Right cardiac atrium (tissue), 5 donors: ENCODE measurements around the gene CAP2. TPM values are rescaled to one million over a fixed set of nuclear protein-coding genes. Genes with fewer than 3 reads are reported as not detected.
"Not testable (repeated sequence)": the region's sequence is repeated elsewhere in the genome, so short reads cannot be mapped to it uniquely, and the experiment has no call there.

Experiments
- ATAC-seq, 2 donors: fragments of 200-7000 bp; cut with Tn5 transposase; one replicate each; pipeline versions ENCODE4 v1.8.0 to v1.9.1; 2020; ENCODE audit warnings: moderate library complexity in 2 of 2, mild to moderate bottlenecking in 1 of 2
- DNase-seq, 3 donors: peaks; one replicate each; pipeline ENCODE4 v3.0.0-alpha.2; 2020
- H3K27ac ChIP-seq: one replicate; pipeline ENCODE4 v1.5.1; 2013; ENCODE audit warnings: mild to moderate bottlenecking, low read length, control low read depth, moderate library complexity
- H3K27me3 ChIP-seq: one replicate; pipeline ENCODE4 v1.6.1; 2013; ENCODE audit not compliant: control insufficient read depth, insufficient read depth
- H3K4me1 ChIP-seq: one replicate; pipeline ENCODE4 v1.6.1; 2013; ENCODE audit warnings: low read length; ENCODE audit not compliant: control insufficient read depth, insufficient read depth
- H3K4me3 ChIP-seq: one replicate; pipeline ENCODE4 v1.5.1; 2013; ENCODE audit warnings: low read length, control low read depth
- H3K9me3 ChIP-seq: one replicate; pipeline ENCODE4 v1.6.1; 2013; ENCODE audit warnings: low read length; ENCODE audit not compliant: control insufficient read depth
- WGBS: extraction: QIAGEN DNeasy Blood & Tissue Kit; methylation state at CpG from one replicate; pipeline ENCODE4 v1.1.7; 2013; 5-methylcytosine and 5-hydroxymethylcytosine counted together
- intact Hi-C, 4 donors: fragments of 100-400 bp; cut with DNase I; formaldehyde crosslinking; loops; one replicate each; pipeline versions ENCODE4 v1.11.0 to v1.14.0; 2022 to 2023
- polyA plus RNA-seq: library from polyadenylated mRNA; stranded (reverse); fragments of 200-250 nt; gene quantifications from one replicate; pipeline ENCODE4 v1.2.3, GENCODE V29; 2013
- total RNA-seq, 4 donors: library from RNA; stranded (reverse); fragmentation: NEBNext Ultra II Directional; extraction: Animal tissue kit (Norgen Biotek cat#: 25700); gene quantifications; one replicate each; pipeline ENCODE4 v1.2.1, GENCODE V29; 2021
- donor health status: healthy with polysubstance abuse.
- donor health status: DM: no; HTN: yes; CAD: no.
- donor health status: DM: no; HTN: no; CAD: no.
- donor health status: DM: no; HTN: yes; CAD: no; lungs with severe emphysema.
- donor health status: DM: yes; HTN: yes; CAD: no.

The CAP2 gene
- total and polyA plus RNA-seq, 5 donors = 66.1 to 127 (median 100) TPM

DNA sequence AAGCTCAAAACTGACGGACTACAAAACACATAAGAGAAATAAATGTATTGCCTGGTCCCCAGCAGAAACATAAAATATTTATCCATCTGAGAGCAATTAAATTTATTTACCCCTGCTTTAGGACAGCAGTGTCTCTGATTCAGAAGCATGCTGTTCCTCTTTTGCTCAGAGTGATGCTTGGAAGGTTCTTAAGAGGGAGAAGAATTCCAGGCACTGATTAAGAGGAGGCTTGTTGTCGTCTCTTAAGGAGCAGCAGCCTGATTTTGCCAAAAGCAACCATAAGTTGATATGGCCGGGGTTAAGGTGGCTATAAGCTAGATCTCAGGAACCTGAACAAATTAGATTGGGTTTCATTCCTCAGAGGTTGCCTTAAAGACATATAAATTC lies 25.8 kb downstream of the CAP2 start:
- no peak for DNase-seq
- intact Hi-C loops = no loop called here
- Histone ChIP-seq H3K27me3 (no peaks in the 10 kb centered on the region), H3K4me1 (peaks cover 2% of the 10 kb centered on the region), H3K27ac (no peak overlapping the region), H3K4me3 (no peak overlapping the region), H3K9me3 (no peaks in the 10 kb centered on the region)
- ATAC-seq = no peak
- WGBS = 34% methylated on average over 3 of the region's 3 CpGs

DNA sequence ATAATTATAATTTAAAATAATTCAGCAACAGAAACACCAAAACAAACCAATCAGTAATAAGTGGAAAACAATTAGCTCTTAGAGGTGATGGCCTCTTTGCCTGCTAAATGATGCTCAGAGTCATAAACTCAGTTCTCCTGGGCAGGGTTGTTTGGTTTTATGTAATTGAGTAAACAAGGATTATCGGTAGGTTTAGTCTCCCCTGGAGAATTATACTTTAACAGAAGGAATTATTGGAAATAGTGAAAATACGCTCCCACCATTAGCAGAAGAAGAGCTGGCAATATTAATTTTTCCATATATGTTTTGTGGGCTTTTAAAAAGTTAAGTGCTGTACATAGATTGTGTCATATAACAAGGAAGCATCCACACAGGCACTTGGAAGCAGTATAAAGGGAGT lies 27.0 kb downstream of the CAP2 start:
- H3K9me3 ChIP-seq = no peaks in the 10 kb centered on the region
- WGBS = 91% methylated on average over 2 of the region's 2 CpGs
- H3K27me3 ChIP-seq = no peaks in the 10 kb centered on the region
- intact Hi-C loops = no loop called here
- H3K4me3 ChIP-seq = no peak overlapping the region
- H3K27ac ChIP-seq = no peak overlapping the region
- ATAC-seq = no peak
- DNase-seq = no peak
- peaks cover 2% of the 10 kb centered on the region for H3K4me1 ChIP-seq

- H3K27me3 ChIP-seq = no peaks in the 10 kb centered on the region
- WGBS = 87% methylated on average over 7 of the region's 7 CpGs
- ATAC-seq (no peak), DNase-seq (no peak)
- H3K9me3 ChIP-seq = no peaks in the 10 kb centered on the region
- intact Hi-C loops = no loop called here
- no peak overlapping the region for H3K4me3 ChIP-seq
- H3K4me1 ChIP-seq = peaks cover 2% of the 10 kb centered on the region
- no peak overlapping the region for H3K27ac ChIP-seq
Observed at GRCh38 chr6:17421406-17421805, 28.0 kb downstream of the CAP2 start.

DNA sequence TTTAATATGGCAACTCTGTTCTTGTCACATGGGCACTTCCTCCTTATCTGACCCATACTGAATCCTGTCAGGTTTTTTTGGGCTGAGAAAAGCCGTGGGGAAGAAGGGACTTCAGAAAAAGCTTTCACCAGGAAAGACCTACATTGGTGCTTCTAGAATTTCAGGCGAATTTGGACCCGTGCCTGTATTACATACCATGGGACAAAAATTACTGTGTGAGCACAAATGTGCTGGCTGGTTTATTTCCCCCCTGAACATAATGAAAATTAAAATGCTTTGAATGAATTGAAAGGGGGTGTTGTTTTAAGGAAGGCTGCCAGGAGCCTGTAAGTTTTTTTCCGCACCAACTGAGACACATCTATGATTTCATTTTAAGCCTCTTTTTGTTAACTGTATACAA lies 29.6 kb downstream of the CAP2 start:
- no peaks in the 10 kb centered on the region for H3K27me3 ChIP-seq
- H3K27ac ChIP-seq = no peak overlapping the region
- 47% methylated on average over 4 of the region's 4 CpGs for WGBS
- DNase-seq (no peak), ATAC-seq (no peak)
- intact Hi-C loops = no loop called here
- peaks cover 2% of the 10 kb centered on the region for H3K4me1 ChIP-seq
- no peak overlapping the region for H3K4me3 ChIP-seq
- H3K9me3 ChIP-seq = no peaks in the 10 kb centered on the region

GRCh38 chr6:17427062-17427461 lies 33.7 kb downstream of the CAP2 start:
- ATAC-seq (no peak), DNase-seq (no peak)
- Histone ChIP-seq H3K9me3 (no peaks in the 10 kb centered on the region), H3K27me3 (no peaks in the 10 kb centered on the region), H3K4me1 (no peaks in the 10 kb centered on the region), H3K27ac (no peak overlapping the region), H3K4me3 (no peak overlapping the region)
- WGBS = 92% methylated on average over 6 of the region's 6 CpGs
- intact Hi-C loops = no loop called here

DNA sequence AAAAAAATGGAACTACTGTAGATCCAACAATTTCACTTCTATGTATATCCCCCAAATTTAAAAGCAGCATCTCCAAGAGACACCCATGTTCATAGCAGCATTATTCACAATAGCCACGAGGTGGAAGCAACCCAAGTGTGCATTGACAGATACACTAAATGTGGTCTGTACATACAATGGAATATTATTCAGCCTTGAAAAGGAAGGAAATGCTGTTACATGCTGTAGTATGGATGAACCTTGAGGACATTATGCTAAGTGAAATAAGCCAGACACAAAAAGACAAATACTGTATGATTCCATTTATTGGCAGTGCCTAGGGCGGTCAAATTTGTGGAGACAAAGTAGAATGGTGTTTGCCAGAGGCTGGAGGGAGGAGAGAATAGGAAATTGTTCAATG lies 34.2 kb downstream of the CAP2 start:
- Histone ChIP-seq H3K9me3 (no peaks in the 10 kb centered on the region), H3K27ac (no peak overlapping the region), H3K4me3 (no peak overlapping the region), H3K4me1 (no peaks in the 10 kb centered on the region), H3K27me3 (no peaks in the 10 kb centered on the region)
- intact Hi-C loops = no loop called here
- WGBS = 91% methylated on average over 2 of the region's 2 CpGs
- DNase-seq = no peak
- no peak for ATAC-seq

- H3K27me3 ChIP-seq, ATAC-seq, H3K9me3 ChIP-seq, H3K4me1 ChIP-seq, intact Hi-C loops, H3K4me3 ChIP-seq, H3K27ac ChIP-seq, DNase-seq: not testable (repeated sequence)
- 63% methylated on average over 3 of the region's 5 CpGs for WGBS
Observed at GRCh38 chr6:17428595-17429120, 35.3 kb downstream of the CAP2 start.

DNA sequence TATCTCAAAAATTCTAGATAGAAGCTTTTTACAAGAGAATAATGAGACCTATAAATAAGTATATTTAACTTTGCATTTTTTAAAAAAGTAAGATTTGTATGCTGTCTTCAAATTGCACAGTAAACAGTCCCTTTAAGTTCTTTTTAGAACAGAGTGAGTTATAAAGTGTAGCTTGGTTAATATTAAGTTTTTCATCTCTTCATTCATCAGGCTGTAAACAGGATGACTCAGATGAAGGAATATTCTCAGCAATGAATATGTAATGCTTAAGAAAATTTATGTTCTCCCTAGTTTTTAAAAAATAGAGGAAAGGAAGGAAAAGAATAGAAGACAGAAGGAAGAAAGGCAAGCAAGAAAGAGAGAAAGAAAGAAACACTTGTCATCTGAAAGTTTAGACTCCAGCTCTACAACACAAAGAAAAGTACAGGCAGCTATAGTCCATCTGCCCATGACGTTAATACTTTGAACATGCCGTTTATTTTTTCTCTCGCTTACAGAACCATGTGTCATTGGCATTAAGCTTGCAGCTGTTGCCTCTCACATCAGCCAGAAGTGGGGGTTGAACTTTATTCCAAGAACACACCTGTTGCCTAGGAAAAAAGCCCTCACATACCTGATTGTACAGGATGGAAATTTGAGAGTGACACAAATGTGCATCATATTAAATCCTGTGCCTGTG lies 36.1 kb downstream of the CAP2 start:
- 33% methylated on average over 3 of the region's 3 CpGs for WGBS
- no peaks in the 10 kb centered on the region for H3K9me3 ChIP-seq
- DNase-seq (no peak), ATAC-seq (no peak)
- intact Hi-C loops = no loop called here
- no peaks in the 10 kb centered on the region for H3K27me3 ChIP-seq
- no peak overlapping the region for H3K27ac ChIP-seq
- no peaks in the 10 kb centered on the region for H3K4me1 ChIP-seq
- H3K4me3 ChIP-seq = no peak overlapping the region

DNA sequence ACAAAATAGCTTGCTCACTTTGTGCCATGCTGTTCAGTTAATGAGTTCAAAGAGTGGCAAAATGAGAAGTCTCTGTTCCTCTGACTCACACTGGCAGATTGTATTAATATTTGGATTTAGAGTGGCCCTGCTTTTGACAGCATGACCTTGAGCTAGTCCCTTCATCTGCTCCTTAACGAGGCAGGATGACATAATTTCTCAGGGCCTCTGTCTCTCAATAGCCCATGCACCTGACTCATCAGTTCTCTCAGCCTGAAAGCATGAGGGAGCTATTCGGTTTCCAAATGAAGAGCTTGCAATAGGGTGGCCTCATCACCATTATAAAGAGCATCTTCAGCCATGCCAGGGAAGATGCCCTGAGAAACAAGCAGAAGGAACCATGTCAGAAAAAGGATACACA lies 38.2 kb downstream of the CAP2 start:
- Histone ChIP-seq H3K27me3 (no peaks in the 10 kb centered on the region), H3K9me3 (no peaks in the 10 kb centered on the region), H3K4me1 (no peaks in the 10 kb centered on the region), H3K4me3 (no peak overlapping the region), H3K27ac (no peak overlapping the region)
- 56% methylated on average over 2 of the region's 2 CpGs for WGBS
- DNase-seq (no peak), ATAC-seq (no peak)
- intact Hi-C loops = no loop called here

DNA sequence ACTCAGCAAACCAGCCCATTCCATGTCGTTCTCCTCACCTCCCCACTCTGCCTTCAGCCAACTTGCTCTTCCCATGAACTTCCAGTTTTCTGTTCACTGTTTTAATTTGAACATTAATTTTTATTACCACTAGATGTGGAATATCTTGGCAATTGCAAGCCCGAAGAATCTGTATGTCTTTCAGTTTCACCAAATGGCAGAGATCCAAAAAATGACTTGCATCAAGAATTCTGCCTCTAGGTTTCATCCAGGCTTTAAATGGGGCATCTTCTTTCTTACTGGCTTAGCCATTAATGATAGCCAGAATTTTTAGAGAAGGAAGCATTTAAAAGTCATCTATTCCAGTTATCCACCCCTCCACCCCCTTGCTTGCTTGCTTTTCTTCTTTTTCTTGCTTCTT lies 39.0 kb downstream of the CAP2 start:
- intact Hi-C loops = no loop called here
- no peak for DNase-seq
- Histone ChIP-seq H3K27me3 (no peaks in the 10 kb centered on the region), H3K4me1 (no peaks in the 10 kb centered on the region), H3K4me3 (no peak overlapping the region), H3K9me3 (no peaks in the 10 kb centered on the region), H3K27ac (no peak overlapping the region)
- 34% methylated on average over 2 of the region's 2 CpGs for WGBS
- ATAC-seq = no peak

DNA sequence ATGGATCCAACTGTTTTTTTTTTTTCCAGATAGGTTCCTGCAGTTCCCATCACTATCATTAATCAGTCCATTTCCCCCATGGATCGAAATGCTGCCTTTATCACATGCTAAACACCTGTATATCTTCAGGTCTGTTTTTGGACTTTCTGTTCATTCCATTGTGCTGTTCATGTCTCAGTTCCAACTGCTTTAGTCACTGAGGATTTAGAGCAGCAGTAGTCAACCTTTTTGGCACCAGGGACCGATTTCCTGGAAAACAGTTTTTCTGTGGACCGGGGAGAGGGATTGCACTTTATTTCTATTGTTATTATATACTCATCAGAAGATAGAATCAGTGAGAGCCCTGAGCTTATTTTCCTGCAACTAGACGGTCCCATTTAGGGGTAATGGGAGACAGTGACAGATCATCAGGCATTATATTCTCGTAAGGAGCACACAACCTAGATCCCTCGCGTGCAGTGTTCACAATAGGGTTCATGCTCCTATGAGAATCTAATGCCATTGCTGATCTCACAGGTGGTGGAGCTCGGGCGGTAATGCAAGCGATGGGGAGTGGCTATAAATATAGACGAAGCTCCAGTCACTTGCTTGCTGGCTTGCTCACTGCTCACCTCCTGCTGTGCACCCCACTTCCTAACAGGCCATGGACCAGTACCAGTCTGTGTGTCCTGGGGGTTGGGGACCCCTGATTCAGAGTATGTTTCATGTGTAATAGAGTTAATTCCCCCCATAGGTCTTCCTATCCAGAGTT lies 46.0 kb downstream of the CAP2 start:
- ATAC-seq = no peak
- intact Hi-C loops = no loop called here
- H3K4me3 ChIP-seq = no peak overlapping the region
- H3K27ac ChIP-seq = no peak overlapping the region
- H3K9me3 ChIP-seq = no peaks in the 10 kb centered on the region
- DNase-seq = no peak
- H3K27me3 ChIP-seq = no peaks in the 10 kb centered on the region
- H3K4me1 ChIP-seq = no peaks in the 10 kb centered on the region
- 62% methylated on average over 11 of the region's 11 CpGs for WGBS
